H1 (cell line): ENCODE data around the gene BAX. TPM values are rescaled to one million over a fixed set of nuclear protein-coding genes. Genes with fewer than 3 reads are reported as not detected.
A peak's percentile ranks its signal among the peaks of the same experiment; 100 is the strongest.

Source experiments
- CTCF ChIA-PET: fragments of 300-600 bp; sonication (Branson Sonifier 250); formaldehyde crosslinking; loops from one replicate; lab custom pipeline; 2021; ENCODE audit not compliant: partially characterized antibody; lab: Charles Lee
- POLR2A ChIA-PET: fragments of 300-600 bp; sonication (Branson Sonifier 250); formaldehyde crosslinking; loops from one replicate; lab custom pipeline; 2021; ENCODE audit warnings: inconsistent platforms; ENCODE audit not compliant: partially characterized antibody; lab: Charles Lee
- DNase-seq, 2 experiments: peaks; one replicate each; pipeline versions ENCODE4 v3.0.0 to v3.0.0-alpha.2; 2010 to 2022; ENCODE audit warnings: low spot score in 2 of 2, low read depth in 1 of 2, mixed read lengths in 1 of 2
- FAIRE-seq: peaks from 2 replicates; lab custom pipeline; 2011; peaks lifted over from hg19 to GRCh38; lab: Jason Lieb, UNC
- H2AFZ ChIP-seq: 2 replicates; pipeline ENCODE4 v1.8.1; 2012; ENCODE audit warnings: low read length, inconsistent platforms
- H2AK5ac ChIP-seq: 2 replicates; pipeline ENCODE4 v1.6.1; 2013; ENCODE audit warnings: low read depth, low read length
- H2BK120ac ChIP-seq: replicated peaks from 2 replicates; pipeline ENCODE3; 2013; ENCODE audit warnings: low read depth, low read length, inconsistent platforms
- H2BK12ac ChIP-seq: 2 replicates; pipeline ENCODE4 v1.6.1; 2013; ENCODE audit warnings: low read depth, low read length
- H2BK15ac ChIP-seq: 2 replicates; pipeline ENCODE4 v1.6.1; 2013; ENCODE audit warnings: low read length
- H2BK20ac ChIP-seq: 2 replicates; pipeline ENCODE4 v1.6.1; 2013; ENCODE audit warnings: low read length
- H2BK5ac ChIP-seq: 2 replicates; pipeline ENCODE4 v1.6.1; 2013; ENCODE audit warnings: low read depth, low read length
- H3K14ac ChIP-seq: 2 replicates; pipeline ENCODE4 v1.6.1; 2013; ENCODE audit warnings: inconsistent platforms; ENCODE audit not compliant: insufficient read length
- H3K18ac ChIP-seq: 2 replicates; pipeline ENCODE4 v1.6.1; 2013; ENCODE audit warnings: low read length; ENCODE audit errors: extremely low read depth
- H3K23ac ChIP-seq: 2 replicates; pipeline ENCODE4 v1.6.1; 2013; ENCODE audit warnings: inconsistent platforms; ENCODE audit not compliant: insufficient read length
- H3K23me2 ChIP-seq: 2 replicates; pipeline ENCODE4 v1.6.1; 2013; ENCODE audit warnings: low read depth, low read length
- H3K27ac ChIP-seq: 2 replicates; pipeline ENCODE4 v1.6.1; 2011; ENCODE audit warnings: low read depth, low read length, inconsistent platforms
- H3K27me3 ChIP-seq, 4 experiments: replicated peaks in 1 of 4; 1 replicate in 1 of 4; 2 replicates in 3 of 4; pipeline versions ENCODE4 v1.6.1 to v1.8.1; 2011 to 2013; ENCODE audit warnings: low read length in 3 of 4, mild to moderate bottlenecking in 3 of 4, inconsistent platforms in 2 of 4, mixed read lengths in 2 of 4, moderate library complexity in 1 of 4; ENCODE audit not compliant: control insufficient read depth in 3 of 4, insufficient read depth in 3 of 4; ENCODE audit errors: extremely low read depth in 1 of 4
- H3K36me3 ChIP-seq, 4 experiments: 2 replicates each; pipeline versions ENCODE4 v1.6.1 to v1.8.1; 2011 to 2013; ENCODE audit warnings: mild to moderate bottlenecking in 4 of 4, low read length in 3 of 4, moderate library complexity in 2 of 4, control low read depth in 1 of 4, inconsistent platforms in 1 of 4; ENCODE audit not compliant: insufficient read depth in 4 of 4, control insufficient read depth in 2 of 4
- H3K4ac ChIP-seq: replicated peaks from 2 replicates; pipeline ENCODE3; 2013; ENCODE audit warnings: low read length, low read depth, mixed read lengths, inconsistent platforms; ENCODE audit not compliant: insufficient read length
- H3K4me1 ChIP-seq, 4 experiments: replicated peaks in 1 of 4; 1 replicate in 1 of 4; 2 replicates in 3 of 4; pipeline versions ENCODE4 v1.6.1 to v1.8.1; 2011 to 2013; ENCODE audit warnings: low read length in 3 of 4, inconsistent platforms in 2 of 4, mixed read lengths in 1 of 4; ENCODE audit not compliant: insufficient read depth in 4 of 4, control insufficient read depth in 3 of 4
- H3K4me2 ChIP-seq, 2 experiments: 2 replicates each; pipeline versions ENCODE4 v1.6.1 to v1.8.1; 2011 to 2013; ENCODE audit warnings: low read depth in 2 of 2, low read length in 2 of 2, control low read depth in 1 of 2, inconsistent platforms in 1 of 2, mild to moderate bottlenecking in 1 of 2; ENCODE audit not compliant: insufficient read depth in 1 of 2
- H3K4me3 ChIP-seq, 4 experiments: fragments of 200-600, 300-600 bp in 1 of 4; sonication (generic), shearing (Covaris generic), sonication (Bioruptor Twin) in 1 of 4; 2 replicates each; pipeline versions ENCODE4 v1.5.1 to v1.8.1; 2011 to 2016; ENCODE audit warnings: low read length in 4 of 4, low read depth in 3 of 4, control low read depth in 2 of 4, inconsistent platforms in 2 of 4, mild to moderate bottlenecking in 2 of 4, mixed read lengths in 1 of 4, moderate library complexity in 1 of 4; ENCODE audit not compliant: insufficient read depth in 2 of 4; ENCODE audit errors: extremely low read depth in 1 of 4
- H3K56ac ChIP-seq: replicated peaks from 2 replicates; pipeline ENCODE3; 2013; ENCODE audit warnings: low read depth, mild to moderate bottlenecking, mixed read lengths, low read length, inconsistent platforms; ENCODE audit not compliant: insufficient read length
- H3K79me1 ChIP-seq: 2 replicates; pipeline ENCODE4 v1.6.1; 2013; ENCODE audit warnings: low read depth, low read length, control low read depth
- H3K79me2 ChIP-seq, 2 experiments: 2 replicates each; pipeline versions ENCODE4 v1.6.1 to v1.8.1; 2012 to 2013; ENCODE audit warnings: low read length in 2 of 2, mild to moderate bottlenecking in 2 of 2, inconsistent platforms in 1 of 2; ENCODE audit not compliant: insufficient read depth in 2 of 2, control insufficient read depth in 1 of 2
- H3K9ac ChIP-seq, 4 experiments: replicated peaks in 1 of 4; 1 replicate in 1 of 4; 2 replicates in 3 of 4; pipeline versions ENCODE4 v1.6.1 to v1.8.1; 2011 to 2013; ENCODE audit warnings: low read depth in 3 of 4, low read length in 3 of 4, control low read depth in 2 of 4, mild to moderate bottlenecking in 2 of 4, moderate library complexity in 2 of 4, inconsistent platforms in 1 of 4; ENCODE audit errors: extremely low read depth in 1 of 4
- H3K9me3 ChIP-seq, 2 experiments: 2 replicates each; pipeline versions ENCODE4 v1.6.1 to v1.8.1; 2012 to 2013; ENCODE audit warnings: mild to moderate bottlenecking in 2 of 2, moderate library complexity in 2 of 2, control low read depth in 1 of 2, inconsistent platforms in 1 of 2, low read depth in 1 of 2, low read length in 1 of 2, mixed read lengths in 1 of 2; ENCODE audit not compliant: insufficient read depth in 2 of 2
- H4K20me1 ChIP-seq, 2 experiments: replicated peaks in 1 of 2; 2 replicates each; pipeline versions ENCODE3 to v1.8.1; 2011 to 2013; ENCODE audit warnings: inconsistent platforms in 2 of 2, low read length in 2 of 2, mild to moderate bottlenecking in 1 of 2; ENCODE audit not compliant: insufficient read depth in 2 of 2, control insufficient read depth in 1 of 2
- H4K5ac ChIP-seq: 2 replicates; pipeline ENCODE4 v1.6.1; 2013; ENCODE audit warnings: low read length, low read depth, mixed read lengths, inconsistent platforms; ENCODE audit not compliant: insufficient read length
- H4K8ac ChIP-seq: 2 replicates; pipeline ENCODE4 v1.8.0; 2013; ENCODE audit warnings: mild to moderate bottlenecking, moderate library complexity, low read length, inconsistent platforms; ENCODE audit not compliant: insufficient read depth; ENCODE audit errors: extremely low read depth
- H4K91ac ChIP-seq: replicated peaks from 2 replicates; pipeline ENCODE3; 2013; ENCODE audit warnings: low read length, mixed read lengths, inconsistent platforms; ENCODE audit not compliant: insufficient read length
- GTF2F1 ChIP-seq: IDR thresholded peaks from 2 replicates; pipeline ENCODE4 v1.6.1; 2012; ENCODE audit warnings: low read depth, low read length, improper control_type of control experiment, borderline replicate concordance
- RAD21 ChIP-seq, 2 experiments: IDR thresholded peaks in 1 of 2; conservative IDR thresholded peaks in 1 of 2; 2 replicates each; pipeline ENCODE4 v1.6.1; 2011; ENCODE audit warnings: low read depth in 2 of 2, low read length in 2 of 2, improper control_type of control experiment in 1 of 2, inconsistent platforms in 1 of 2, mild to moderate bottlenecking in 1 of 2, moderate library complexity in 1 of 2
- TAF7 ChIP-seq: optimal IDR thresholded peaks from 2 replicates; pipeline ENCODE3; 2011; ENCODE audit warnings: low read depth, mild to moderate bottlenecking, inconsistent platforms, low read length, moderate library complexity, borderline replicate concordance
- WGBS, 2 experiments: shearing (Covaris generic) in 1 of 2; methylation state at CpG; one replicate each; pipeline versions ENCODE4 v1.1.6 to v1.1.7; 2013 to 2015; ENCODE audit warnings: low lambda C conversion rate in 2 of 2, mixed read lengths in 2 of 2, inconsistent platforms in 1 of 2, low coverage in 1 of 2, missing lambda C conversion rate in 1 of 2; ENCODE audit not compliant: insufficient replicate concordance in 2 of 2, insufficient coverage in 1 of 2, insufficient read length in 1 of 2; ENCODE audit errors: extremely low coverage in 1 of 2, missing lambda C conversion rate in 1 of 2; 5-methylcytosine and 5-hydroxymethylcytosine counted together
- polyA plus RNA-seq, 7 experiments: library from polyadenylated mRNA; depleted of rRNA in 3 of 7; stranded (reverse) in 5 of 7; unstranded in 2 of 7; fragments of >200 nt in 5 of 7; fragments of 200-250 nt in 2 of 7; gene quantifications; 1 replicate in 5 of 7; 2 replicates in 1 of 7; 4 replicates in 1 of 7; pipeline versions ENCODE4 v1.2.1 to v1.2.3, GENCODE V29; 2011 to 2013; ENCODE audit warnings: missing spikeins in 2 of 7, mixed read lengths in 2 of 7
- total RNA-seq: library from RNA; stranded (reverse); fragmentation: NEBNext Ultra II Directional; extraction: Animal tissue kit (Norgen Biotek cat#: 25700); gene quantifications from 2 replicates; pipeline ENCODE4 v1.2.1, GENCODE V29; 2021

Gene BAX
- total and polyA plus RNA-seq, 2 of the 8 experiments (the other 6 are each of a cell fraction or from before 2014, with no cell fraction given): 257 to 346 TPM

DNA sequence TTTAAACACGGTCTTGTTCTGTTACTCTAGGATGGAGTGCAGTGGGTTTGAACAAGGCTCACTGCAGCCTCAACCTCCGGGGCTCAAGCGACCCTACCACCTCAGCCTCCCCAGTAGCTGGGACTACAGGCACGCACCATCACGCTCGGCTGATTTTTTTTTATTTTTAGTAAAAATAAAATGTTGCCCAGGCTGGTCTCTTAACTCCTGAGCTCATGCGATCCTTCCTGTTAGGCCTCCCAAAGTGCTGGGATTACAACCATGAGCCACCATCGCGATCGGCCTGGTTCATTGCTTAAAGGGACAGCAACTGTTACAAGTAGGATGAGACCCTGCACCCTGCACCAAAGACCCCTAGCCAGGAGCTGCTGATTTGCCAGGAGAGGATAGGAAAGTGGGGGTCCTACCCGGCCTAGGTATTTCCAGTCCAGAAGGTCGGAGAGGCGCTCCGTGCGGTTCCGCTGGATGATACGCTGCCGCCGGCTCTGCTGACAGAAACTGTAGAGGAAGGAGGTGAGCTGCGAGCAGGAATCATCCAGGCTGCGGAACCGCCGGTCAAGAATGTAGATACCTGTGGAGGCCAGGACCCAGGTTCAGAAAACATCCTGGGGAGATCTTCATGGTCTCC, 15.6 kb downstream of the BAX start:
- FAIRE-seq: no peak
- Histone ChIP-seq H3K36me3 (peaks cover 7 to 34% (median 19%) of the 10 kb centered on the region in 4 experiments; a peak in 5 of 8 replicates), H4K5ac (no peak overlapping the region)

More for the DNA sequence above, 15.6 kb downstream of the BAX start:
- WGBS, 2 experiments: 95% methylated on average over 22 of the region's 23 CpGs; no CpG with 5 or more reads in 1 of the 2 experiments
- no peak overlapping the region for H3K4me3 ChIP-seq
- H4K8ac ChIP-seq: no peak overlapping the region
- peaks cover 0 to 3% (median 1%) of the 10 kb centered on the region in 4 experiments; a peak in 4 of 7 replicates for H3K4me1 ChIP-seq
- no peak overlapping the region for H3K4me2 ChIP-seq
- no peak overlapping the region for H3K27ac ChIP-seq
- H3K9ac ChIP-seq: no peak overlapping the region
- no peaks in the 10 kb centered on the region for H3K9me3 ChIP-seq
- H3K23ac ChIP-seq: no peak overlapping the region
- H3K14ac ChIP-seq: no peak overlapping the region
- H4K91ac ChIP-seq: no peak overlapping the region
- H3K79me1 ChIP-seq: peaks cover 2% of the 10 kb centered on the region; the same call in 1 of the 2 replicates
- H2BK15ac ChIP-seq: no peak overlapping the region
- peaks cover 0 to 12% of the 10 kb centered on the region in 2 experiments; a peak in 2 of 4 replicates for H3K79me2 ChIP-seq
- DNase-seq: no peak
- no peaks in the 10 kb centered on the region for H3K27me3 ChIP-seq
- peaks cover 3 to 13% of the 10 kb centered on the region in 2 experiments for H4K20me1 ChIP-seq
- H3K23me2 ChIP-seq: peaks cover 5% of the 10 kb centered on the region; the same call in 1 of the 2 replicates
- no peak overlapping the region for H2BK120ac ChIP-seq
- H2AFZ ChIP-seq: no peak overlapping the region
- H3K18ac ChIP-seq: no peak overlapping the region
- H2BK5ac ChIP-seq: no peak overlapping the region
- CTCF ChIA-PET: interaction anchor here (0.5 to 3.0 kb wide), 49 partner anchors 8 to 218 kb away, joined by 3 to 18 read pairs (median 5); partner anchors contain the start of genes BAX, DHDH, FUT1 and GYS1
- no peak overlapping the region for H3K4ac ChIP-seq
- H2AK5ac ChIP-seq: no peak overlapping the region
- POLR2A ChIA-PET: interaction anchor here (0.9 to 4.6 kb wide), 15 partner anchors 9 to 144 kb away, joined by 3 to 27 read pairs (median 4); partner anchors contain the start of genes BAX, DHDH, NUCB1 and PPP1R15A
- H2BK20ac ChIP-seq: no peak overlapping the region
- no peak overlapping the region for H3K56ac ChIP-seq
- H2BK12ac ChIP-seq: no peak overlapping the region
- TF ChIP-seq RAD21 (IDR thresholded peaks at IDR 0.05 in 1 of 2, conservative IDR thresholded peaks at IDR 0.05 in 1 of 2; ENCODE audit: low read depth in 2 of 2, low read length in 2 of 2) (no peak), GTF2F1 (no peak), TAF7 (peak; percentile 27)
